Fibroblast of villous mesenchyme (primary cell): ENCODE results near the gene WDR13. TPM values are rescaled to one million over a fixed set of nuclear protein-coding genes. Genes with fewer than 3 reads are reported as not detected.

ENCODE experiments used
- DNase-seq: peaks from one replicate; pipeline ENCODE4 v3.0.0-alpha.2; 2010; ENCODE audit warnings: low read depth
- H3K4me3 ChIP-seq: 2 replicates; pipeline ENCODE4 v1.5.1; 2011; ENCODE audit warnings: low read depth, mild to moderate bottlenecking, low read length
- CTCF ChIP-seq: IDR thresholded peaks from 2 replicates; pipeline ENCODE4 v1.5.1; 2012; ENCODE audit warnings: low read depth, mild to moderate bottlenecking, low read length; ENCODE audit not compliant: insufficient read depth
- total RNA-seq: library from RNA; depleted of rRNA; stranded (reverse); fragments of >200 nt; gene quantifications from 2 replicates; pipeline ENCODE4 v1.2.3, GENCODE V29; 2012

The WDR13 gene
- total RNA-seq, 1 donor, result 58.7 TPM

- no peak overlapping the region for H3K4me3 ChIP-seq
- DNase-seq, result no peak
- no peak for TF ChIP-seq CTCF
Measured at GRCh38 chrX:48569958-48570357, 27.3 kb upstream of the WDR13 start.

- no peak for DNase-seq
- H3K4me3 ChIP-seq, result peak overlapping the region; percentile 90
- TF ChIP-seq CTCF, result no peak
Measured at GRCh38 chrX:48573690-48574269, 23.5 kb upstream of the WDR13 start.

- peak; percentile 95 for DNase-seq
Measured at GRCh38 chrX:48574270-48575266, 22.7 kb upstream of the WDR13 start, which contains the start of gene RBM3. Gene RBM3, plus strand, starts transcription at chrX:48574484. Its CDS starts 697 bp downstream, at chrX:48575181.

GRCh38 chrX:48575642-48576041, 21.6 kb upstream of the WDR13 start:
- no peak for DNase-seq
- no peak for TF ChIP-seq CTCF
- H3K4me3 ChIP-seq, result peak overlapping the region; percentile 90

More at GRCh38 chrX:48574270-48575266, 22.7 kb upstream of the WDR13 start, which contains the start of gene RBM3:
- TF ChIP-seq CTCF, result peak; percentile 30
- H3K4me3 ChIP-seq, result peak within 1 kb of the TSS; percentile 90

- no peak for DNase-seq
Measured at GRCh38 chrX:48576108-48576507, 21.2 kb upstream of the WDR13 start.

GRCh38 chrX:48578661-48579128, 18.6 kb upstream of the WDR13 start:
- no peak for TF ChIP-seq CTCF
- no peak overlapping the region for H3K4me3 ChIP-seq
- no peak for DNase-seq

More at GRCh38 chrX:48576108-48576507, 21.2 kb upstream of the WDR13 start:
- H3K4me3 ChIP-seq, result peak overlapping the region; percentile 90
- no peak for TF ChIP-seq CTCF
